Ureter (tissue), 1 donor: ENCODE measurements around the gene KCNJ15. TPM values are rescaled to one million over a fixed set of nuclear protein-coding genes. Genes with fewer than 3 reads are reported as not detected.
"Not testable (repeated sequence)": the region's sequence is repeated elsewhere in the genome, so short reads cannot be mapped to it uniquely, and the experiment has no call there.

Experiments
- DNase-seq: peaks from one replicate; pipeline ENCODE4 v3.0.0-alpha.2; 2020; ENCODE audit warnings: low spot score
- total RNA-seq: library from RNA; stranded (reverse); gene quantifications from one replicate; pipeline ENCODE4 v1.2.4, GENCODE V29; 2023
- donor health status: DM: yes; HTN: yes; CAD: no.

The KCNJ15 gene
- 58.5 TPM for total RNA-seq

- no peak for DNase-seq
These were observed at the start of gene KCNJ15 for GRCh38 chr21:38256599-38257302. Gene KCNJ15, plus strand, starts transcription at chr21:38256991. Its CDS starts 42,271 bp downstream, at chr21:38299262.

- DNase-seq = no peak
These were observed 48.7 kb upstream of the KCNJ15 start for GRCh38 chr21:38208118-38208517.

- DNase-seq = no peak
These were observed 45.5 kb upstream of the KCNJ15 start for GRCh38 chr21:38211321-38211720.

- DNase-seq = no peak
These were observed 44.1 kb upstream of the KCNJ15 start for GRCh38 chr21:38212706-38213105.

GRCh38 chr21:38219049-38219628 is 37.7 kb upstream of the KCNJ15 start:
- DNase-seq = peak; percentile 82

- DNase-seq = no peak
These were observed 36.5 kb upstream of the KCNJ15 start for GRCh38 chr21:38220270-38220737.

- DNase-seq = no peak
These were observed 35.2 kb upstream of the KCNJ15 start for GRCh38 chr21:38221594-38221993.

- no peak for DNase-seq
These were observed 32.8 kb upstream of the KCNJ15 start for GRCh38 chr21:38223893-38224540.

GRCh38 chr21:38227401-38227800 is 29.4 kb upstream of the KCNJ15 start:
- no peak for DNase-seq

GRCh38 chr21:38228115-38228514 is 28.7 kb upstream of the KCNJ15 start:
- no peak for DNase-seq

- DNase-seq = no peak
These were observed 28.3 kb upstream of the KCNJ15 start for GRCh38 chr21:38228537-38228936.

GRCh38 chr21:38229260-38229877 is 27.4 kb upstream of the KCNJ15 start:
- no peak for DNase-seq

- peak; percentile 72 for DNase-seq
These were observed 22.2 kb upstream of the KCNJ15 start for GRCh38 chr21:38234395-38235142.

- DNase-seq = not testable (repeated sequence)
These were observed 21.5 kb upstream of the KCNJ15 start for GRCh38 chr21:38235251-38235650.

- no peak for DNase-seq
These were observed 20.6 kb upstream of the KCNJ15 start for GRCh38 chr21:38236232-38236631.

GRCh38 chr21:38239672-38240071 is 17.1 kb upstream of the KCNJ15 start:
- no peak for DNase-seq

GRCh38 chr21:38240129-38240528 is 16.7 kb upstream of the KCNJ15 start:
- no peak for DNase-seq

GRCh38 chr21:38241029-38241740 is 15.6 kb upstream of the KCNJ15 start:
- no peak for DNase-seq

- DNase-seq = no peak
These were observed 14.7 kb upstream of the KCNJ15 start for GRCh38 chr21:38242061-38242460.

GRCh38 chr21:38243732-38244406 is 12.9 kb upstream of the KCNJ15 start:
- DNase-seq = no peak

- DNase-seq = no peak
These were observed 12.4 kb upstream of the KCNJ15 start for GRCh38 chr21:38244407-38244787.
